H9 (cell line): ENCODE measurements around the gene OSBPL2. TPM values are rescaled to one million over a fixed set of nuclear protein-coding genes. Genes with fewer than 3 reads are reported as not detected.

Experiments
- DNase-seq: peaks from one replicate; pipeline ENCODE4 v3.0.0-alpha.2; 2017
- H2AFZ ChIP-seq: one replicate; pipeline ENCODE4 v1.6.1; 2013; ENCODE audit warnings: mild to moderate bottlenecking, low read length, control low read depth, moderate library complexity
- H2AK5ac ChIP-seq: 2 replicates; pipeline ENCODE4 v1.6.1; 2013; ENCODE audit warnings: low read length, control low read depth, mixed read lengths; ENCODE audit not compliant: insufficient read length
- H2BK120ac ChIP-seq: one replicate; pipeline ENCODE4 v1.6.1; 2013; ENCODE audit warnings: low read depth, mild to moderate bottlenecking, low read length, control low read depth, inconsistent platforms; ENCODE audit not compliant: poor library complexity, severe bottlenecking
- H2BK12ac ChIP-seq: 2 replicates; pipeline ENCODE4 v1.6.1; 2013; ENCODE audit warnings: low read length, control low read depth, mixed read lengths, low read depth; ENCODE audit not compliant: insufficient read length
- H2BK15ac ChIP-seq: 2 replicates; pipeline ENCODE4 v1.6.1; 2013; ENCODE audit warnings: low read depth, low read length, control low read depth
- H2BK20ac ChIP-seq: one replicate; pipeline ENCODE4 v1.6.1; 2013; ENCODE audit warnings: low read depth, mild to moderate bottlenecking, low read length, control low read depth, inconsistent platforms; ENCODE audit not compliant: poor library complexity, severe bottlenecking
- H2BK5ac ChIP-seq: 2 replicates; pipeline ENCODE4 v1.6.1; 2013; ENCODE audit warnings: low read length, control low read depth, mixed read lengths; ENCODE audit not compliant: insufficient read length
- H3K14ac ChIP-seq: 2 replicates; pipeline ENCODE4 v1.6.1; 2013; ENCODE audit warnings: low read length, control low read depth; ENCODE audit not compliant: insufficient read depth
- H3K18ac ChIP-seq: 2 replicates; pipeline ENCODE4 v1.6.1; 2013; ENCODE audit warnings: low read depth, mild to moderate bottlenecking, mixed read lengths, low read length, control low read depth; ENCODE audit not compliant: insufficient read length
- H3K23ac ChIP-seq: 2 replicates; pipeline ENCODE4 v1.6.1; 2013; ENCODE audit warnings: low read length, control low read depth, mixed read lengths, low read depth; ENCODE audit not compliant: insufficient read length
- H3K23me2 ChIP-seq: 2 replicates; pipeline ENCODE4 v1.6.1; 2013; ENCODE audit warnings: low read depth, mild to moderate bottlenecking, mixed read lengths, low read length, control low read depth; ENCODE audit not compliant: insufficient read length, poor library complexity, severe bottlenecking
- H3K27ac ChIP-seq: 2 replicates; pipeline ENCODE4 v1.5.1; 2013; ENCODE audit warnings: low read length, control low read depth, mixed read lengths, low read depth; ENCODE audit not compliant: insufficient read length
- H3K27me3 ChIP-seq: 2 replicates; pipeline ENCODE4 v1.6.1; 2013; ENCODE audit warnings: low read length, control low read depth, inconsistent platforms; ENCODE audit not compliant: insufficient read depth
- H3K4ac ChIP-seq: 2 replicates; pipeline ENCODE4 v1.6.1; 2013; ENCODE audit warnings: low read depth, mild to moderate bottlenecking, control low read depth, inconsistent platforms, low read length, moderate library complexity
- H3K4me1 ChIP-seq: 2 replicates; pipeline ENCODE4 v1.6.1; 2013; ENCODE audit warnings: low read length, control low read depth, inconsistent platforms; ENCODE audit not compliant: insufficient read depth
- H3K4me2 ChIP-seq: 2 replicates; pipeline ENCODE4 v1.6.1; 2013; ENCODE audit warnings: low read length, control low read depth, mixed read lengths; ENCODE audit not compliant: insufficient read length, insufficient read depth
- H3K56ac ChIP-seq: 2 replicates; pipeline ENCODE4 v1.6.1; 2013; ENCODE audit warnings: low read depth, mild to moderate bottlenecking, mixed read lengths, low read length, control low read depth; ENCODE audit not compliant: insufficient read length
- H3K79me1 ChIP-seq: 2 replicates; pipeline ENCODE4 v1.6.1; 2013; ENCODE audit warnings: low read depth, mild to moderate bottlenecking, moderate library complexity, low read length, control low read depth, inconsistent platforms; ENCODE audit not compliant: insufficient read depth, poor library complexity, severe bottlenecking
- H3K79me2 ChIP-seq: 2 replicates; pipeline ENCODE4 v1.6.1; 2013; ENCODE audit warnings: low read length, control low read depth, inconsistent platforms; ENCODE audit not compliant: insufficient read depth
- H3K9ac ChIP-seq: 2 replicates; pipeline ENCODE4 v1.6.1; 2013; ENCODE audit warnings: low read length, control low read depth, mixed read lengths; ENCODE audit not compliant: insufficient read length; ENCODE audit errors: extremely low read depth
- H3K9me3 ChIP-seq: one replicate; pipeline ENCODE4 v1.6.1; 2013; ENCODE audit warnings: low read depth, low read length, inconsistent platforms; ENCODE audit not compliant: control insufficient read depth
- H3T11ph ChIP-seq: one replicate; pipeline ENCODE4 v1.6.1; 2013; ENCODE audit warnings: mild to moderate bottlenecking, low read length, control low read depth, inconsistent platforms
- H4K20me1 ChIP-seq: one replicate; pipeline ENCODE4 v1.6.1; 2013; ENCODE audit not compliant: control insufficient read depth, insufficient read length, insufficient read depth
- H4K5ac ChIP-seq: 2 replicates; pipeline ENCODE4 v1.6.1; 2013; ENCODE audit warnings: low read depth, mild to moderate bottlenecking, mixed read lengths, low read length, control low read depth; ENCODE audit not compliant: insufficient read length
- H4K8ac ChIP-seq: replicated peaks from 2 replicates; pipeline ENCODE4 v1.6.1; 2013; ENCODE audit warnings: low read length, control low read depth, mixed read lengths, low read depth; ENCODE audit not compliant: insufficient read length
- H4K91ac ChIP-seq: 2 replicates; pipeline ENCODE4 v1.6.1; 2013; ENCODE audit warnings: low read depth, mild to moderate bottlenecking, moderate library complexity, mixed read lengths, low read length, control low read depth; ENCODE audit not compliant: insufficient read length
- H3K27ac Mint-ChIP-seq, 3 experiments: 2 replicates in 2 of 3; 3 replicates in 1 of 3; pipeline ENCODE4 v1.8.0; 2020 to 2021; ENCODE audit warnings: mixed read lengths in 3 of 3, mild to moderate bottlenecking in 1 of 3, moderate library complexity in 1 of 3
- H3K27me3 Mint-ChIP-seq: 2 replicates; pipeline ENCODE4 v1.8.0; 2021; ENCODE audit warnings: low read depth, mild to moderate bottlenecking, moderate library complexity, mixed read lengths
- H3K36me3 Mint-ChIP-seq, 3 experiments: 2 replicates in 2 of 3; 3 replicates in 1 of 3; pipeline ENCODE4 v1.8.0; 2020 to 2021; ENCODE audit warnings: low read depth in 3 of 3, mixed read lengths in 3 of 3; ENCODE audit not compliant: insufficient read depth in 1 of 3
- H3K4me1 Mint-ChIP-seq, 2 experiments: 2 replicates each; pipeline ENCODE4 v1.8.0; 2020; ENCODE audit warnings: mixed read lengths in 2 of 2
- H3K4me3 Mint-ChIP-seq, 2 experiments: 2 replicates in 1 of 2; 3 replicates in 1 of 2; pipeline ENCODE4 v1.8.0; 2020 to 2021; ENCODE audit warnings: mild to moderate bottlenecking in 2 of 2, mixed read lengths in 2 of 2, moderate library complexity in 1 of 2
- H3K9me3 Mint-ChIP-seq, 2 experiments: 2 replicates in 1 of 2; 3 replicates in 1 of 2; pipeline ENCODE4 v1.8.0; 2020; ENCODE audit warnings: mild to moderate bottlenecking in 2 of 2, mixed read lengths in 2 of 2, moderate library complexity in 1 of 2
- CTCF ChIP-seq: fragments of 200-600 bp; sonication (generic); conservative IDR thresholded peaks from 3 replicates; pipeline ENCODE4 v1.8.0; 2021; ENCODE audit warnings: antibody characterized with exemption, mild to moderate bottlenecking
- WGBS: extraction: QIAGEN DNeasy Blood & Tissue Kit; methylation state at CpG from one replicate; pipeline ENCODE4 v1.1.7; 2013; ENCODE audit warnings: missing lambda C conversion rate, low lambda C conversion rate, mixed read lengths; ENCODE audit not compliant: insufficient read length; ENCODE audit errors: extremely low coverage; 5-methylcytosine and 5-hydroxymethylcytosine counted together
- total RNA-seq: library from RNA; stranded (reverse); gene quantifications from 2 replicates; pipeline ENCODE4 v1.2.1, GENCODE V29; 2021

Gene OSBPL2
- total RNA-seq, 1 experiment from 2014 or later = 47.3 TPM

DNA sequence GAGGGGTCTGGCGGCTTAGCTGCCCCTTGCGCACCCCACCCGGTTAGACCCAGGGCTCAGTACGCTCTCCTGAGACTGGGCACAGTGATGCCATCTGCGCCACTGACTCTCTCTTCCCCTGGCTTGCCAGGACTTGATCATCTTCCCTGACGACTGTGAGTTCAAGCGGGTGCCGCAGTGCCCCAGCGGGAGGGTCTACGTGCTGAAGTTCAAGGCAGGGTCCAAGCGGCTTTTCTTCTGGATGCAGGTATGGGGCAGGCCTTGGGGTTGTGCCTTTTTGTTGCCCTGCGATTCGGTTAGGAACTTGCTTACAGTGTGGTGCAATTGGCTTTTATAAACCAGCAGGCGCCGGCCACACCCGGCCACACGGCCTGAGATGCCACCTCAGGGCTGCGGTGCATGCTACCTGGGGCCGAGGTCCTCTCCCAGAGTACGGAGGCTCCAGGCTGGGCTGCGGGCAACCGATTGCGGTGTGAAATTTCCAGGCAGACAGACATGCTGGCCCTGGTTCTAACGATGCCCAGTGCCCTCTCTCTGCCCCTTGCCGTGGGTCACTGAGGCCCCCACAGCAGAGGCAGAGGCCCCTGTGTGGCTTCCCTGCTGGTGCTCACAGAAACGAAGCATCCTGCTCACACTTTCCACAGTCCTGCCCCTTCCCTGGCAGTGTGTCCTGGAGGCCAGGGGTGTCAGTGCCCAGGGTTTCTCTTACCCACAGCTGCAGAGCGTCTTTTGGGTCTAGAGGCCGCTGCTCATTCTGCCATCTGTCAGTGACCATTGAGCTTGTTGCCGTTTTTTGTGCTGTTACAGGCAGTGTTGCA lies 66.2 kb downstream of the OSBPL2 start:
- Histone ChIP-seq H3K14ac (no peak overlapping the region), H4K20me1 (no peaks in the 10 kb centered on the region), H2AK5ac (no peak overlapping the region), H2BK5ac (no peak overlapping the region), H3K23me2 (peaks cover 7% of the 10 kb centered on the region), H3K27me3 (no peaks in the 10 kb centered on the region), H3K79me1 (no peaks in the 10 kb centered on the region), H3K9me3 (no peaks in the 10 kb centered on the region), H3T11ph (no peak overlapping the region), H3K56ac (no peak overlapping the region), H2BK15ac (no peak overlapping the region), H3K4me2 (peak overlapping the region; percentile 63), H4K91ac (no peak overlapping the region), H3K9ac (no peak overlapping the region), H3K18ac (no peak overlapping the region), H3K4me1 (no peaks in the 10 kb centered on the region; the same call in 1 of the 2 replicates), H3K79me2 (peaks cover 18% of the 10 kb centered on the region; the same call in 1 of the 2 replicates), H2BK20ac (no peak overlapping the region), H2BK120ac (no peak overlapping the region), H3K4ac (no peak overlapping the region), H4K8ac (no peak overlapping the region), H3K23ac (no peak overlapping the region), H3K27ac (no peak overlapping the region), H4K5ac (no peak overlapping the region), H2AFZ (no peak overlapping the region), H2BK12ac (no peak overlapping the region)
- Mint-ChIP-seq H3K4me3 (peak overlapping the region; percentile 90 to 96), H3K4me1 (peaks cover 14 to 22% of the 10 kb centered on the region in 2 experiments), H3K9me3 (no peaks in the 10 kb centered on the region), H3K27ac (peak overlapping the region; percentile 85 to 97 (median 92); a peak in 4 of 7 replicates), H3K36me3 (peaks cover 24 to 54% (median 53%) of the 10 kb centered on the region in 3 experiments), H3K27me3 (no peaks in the 10 kb centered on the region)
- no peak for TF ChIP-seq CTCF
- WGBS = no CpG with 5 or more reads among the region's 29 CpGs
- DNase-seq = no peak
